ENCODE data around the gene SLC66A2.

Gene SLC66A2

DNA sequence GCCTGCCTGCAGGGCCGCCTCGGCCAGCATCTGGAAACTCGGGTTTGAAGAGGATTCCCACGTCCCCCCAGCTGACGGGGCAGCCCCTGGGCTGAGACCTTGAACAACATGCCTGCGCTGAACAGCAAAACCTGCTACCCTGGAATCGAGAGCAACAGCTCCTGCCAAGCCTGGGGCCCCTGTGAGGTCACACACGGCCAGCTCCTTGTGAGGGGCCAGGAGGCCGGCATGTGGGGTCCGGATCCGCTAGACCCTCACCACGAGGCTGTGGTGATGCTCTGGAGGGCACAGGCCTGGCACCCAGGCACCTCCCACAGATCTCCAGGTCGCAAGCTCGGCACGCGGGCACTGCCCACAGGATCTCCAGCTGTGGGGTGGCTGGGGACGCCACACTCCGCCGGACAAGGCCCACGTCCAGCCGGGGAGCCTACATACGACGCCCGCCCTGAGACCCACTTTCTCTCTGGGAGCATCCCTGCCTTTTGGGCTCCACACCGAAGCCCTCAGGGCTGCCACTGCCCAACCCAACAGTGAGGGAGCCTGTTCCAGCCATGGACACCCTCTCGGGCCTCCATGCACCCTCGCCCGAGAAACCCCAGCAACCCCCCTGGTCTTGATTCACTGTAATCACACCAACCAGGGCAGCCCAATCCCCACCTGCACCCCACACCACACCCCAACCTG, 34.1 kb downstream of the SLC66A2 start:
- DNase-seq = no peak

GRCh38 chr18:79916546-79917168, 34.8 kb downstream of the SLC66A2 start:
- DNase-seq = no peak

- DNase-seq = no peak
These were observed 35.3 kb downstream of the SLC66A2 start for GRCh38 chr18:79916128-79916494.

DNA sequence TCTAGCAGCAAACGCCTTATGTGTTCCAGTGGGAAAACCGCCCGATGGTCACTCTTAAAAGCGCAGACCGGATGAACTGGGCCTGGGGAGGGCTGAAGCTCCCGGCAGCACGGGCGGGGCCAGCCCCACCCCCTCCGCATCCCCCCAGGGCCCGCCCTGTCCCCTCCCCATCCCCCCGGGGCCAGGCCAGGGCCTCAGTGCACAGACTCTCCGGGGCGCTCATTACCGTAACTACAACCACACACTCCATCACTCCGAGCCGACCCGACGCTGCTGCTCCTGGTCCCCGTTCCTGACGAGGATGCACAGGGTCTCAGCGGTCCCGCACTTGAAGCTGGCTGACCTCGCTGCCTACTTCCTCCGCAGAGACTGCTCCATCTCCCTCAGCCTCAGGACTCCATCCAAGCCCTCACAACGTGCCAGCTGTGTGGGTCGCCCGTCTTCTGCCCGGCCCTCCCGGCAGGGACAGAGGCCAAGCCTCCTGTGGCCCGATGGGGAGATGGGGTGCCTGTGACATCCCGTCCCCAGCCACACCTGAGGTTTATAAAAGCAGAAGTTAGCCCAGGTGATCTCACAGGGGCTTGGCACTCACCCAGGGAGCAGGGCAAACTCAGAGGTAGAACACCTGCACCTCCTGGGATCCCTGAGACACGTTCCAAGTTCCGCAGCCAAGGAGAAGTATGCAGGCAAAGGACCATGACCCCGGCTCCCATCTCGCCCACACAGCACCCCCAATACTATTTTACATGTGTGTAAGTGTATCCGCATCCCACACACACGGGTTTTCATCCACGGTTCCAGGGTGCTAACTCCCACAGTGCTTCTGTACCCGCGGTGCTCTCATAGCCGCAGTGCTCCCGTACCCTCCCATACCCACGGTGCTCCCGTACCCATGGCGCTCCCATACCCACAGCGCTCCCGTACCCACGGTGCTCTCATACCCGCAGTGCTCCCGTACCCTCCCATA, 36.0 kb downstream of the SLC66A2 start:
- no peak for DNase-seq

- DNase-seq = no peak
These were observed 36.8 kb downstream of the SLC66A2 start for GRCh38 chr18:79914614-79915160.

DNA sequence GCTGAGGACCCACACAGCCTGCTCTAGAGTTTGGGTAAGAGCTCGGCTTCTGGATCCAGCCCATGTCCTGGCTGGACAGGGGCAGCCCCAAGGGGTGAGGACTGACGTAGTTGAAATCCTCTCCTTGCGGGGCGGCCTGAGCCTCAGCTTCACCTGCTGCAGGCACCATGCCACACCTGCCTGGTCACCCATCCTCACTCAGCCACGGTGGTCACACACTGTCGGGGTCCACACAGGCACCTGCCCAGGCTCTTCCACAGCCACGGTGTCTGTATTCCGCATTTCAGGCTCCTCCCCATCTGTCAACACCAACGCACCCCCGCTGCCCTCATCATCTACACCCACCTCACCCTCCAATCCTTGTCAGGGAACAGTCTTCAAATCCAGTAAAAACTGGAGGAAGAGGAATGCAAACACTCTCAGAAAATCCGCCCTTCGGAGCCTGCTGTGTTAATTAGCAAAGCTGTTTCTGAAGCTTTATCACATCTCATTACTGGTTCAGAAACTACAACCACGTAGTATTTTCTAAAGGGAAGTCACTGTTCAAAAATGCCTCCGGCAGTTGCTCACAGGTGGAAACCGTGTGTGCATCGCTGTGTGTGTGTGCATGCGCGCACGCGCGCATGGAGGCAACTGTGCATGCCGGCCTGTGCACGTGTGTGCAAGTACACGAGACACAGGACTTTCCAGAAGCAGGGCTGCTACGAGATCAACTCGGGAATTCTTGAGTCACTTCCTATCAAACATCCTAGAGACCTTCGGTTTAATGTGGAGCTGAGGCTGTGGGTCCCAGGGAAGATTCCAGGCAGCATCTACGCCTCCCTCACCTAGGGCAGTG, 38.2 kb downstream of the SLC66A2 start:
- DNase-seq = no peak

- no peak for DNase-seq
These were observed 39.0 kb downstream of the SLC66A2 start for GRCh38 chr18:79912409-79912991.

GRCh38 chr18:79911344-79912270, 39.8 kb downstream of the SLC66A2 start:
- DNase-seq = peak; percentile 56

- no peak for DNase-seq
These were observed 40.7 kb downstream of the SLC66A2 start for GRCh38 chr18:79910563-79911343.

DNA sequence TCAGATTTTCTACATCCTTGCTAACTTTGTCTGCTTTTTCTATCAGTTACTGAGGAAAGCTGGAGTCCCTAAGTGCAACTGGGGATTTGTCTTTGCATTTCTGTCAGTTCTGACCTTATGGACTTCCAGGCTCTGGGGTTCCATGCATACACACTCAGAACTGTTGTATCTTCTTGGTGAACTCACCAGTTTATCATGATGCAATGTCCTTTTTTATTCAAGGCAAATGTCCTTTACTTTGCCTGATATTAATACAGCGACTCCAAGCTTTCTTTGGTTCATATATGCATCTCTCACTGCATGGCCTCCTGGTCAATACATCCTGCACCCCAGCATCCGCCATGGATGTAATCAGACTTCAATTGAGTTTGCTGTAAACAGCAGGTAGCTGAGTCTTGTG, 44.7 kb downstream of the SLC66A2 start:
- no peak for DNase-seq

DNA sequence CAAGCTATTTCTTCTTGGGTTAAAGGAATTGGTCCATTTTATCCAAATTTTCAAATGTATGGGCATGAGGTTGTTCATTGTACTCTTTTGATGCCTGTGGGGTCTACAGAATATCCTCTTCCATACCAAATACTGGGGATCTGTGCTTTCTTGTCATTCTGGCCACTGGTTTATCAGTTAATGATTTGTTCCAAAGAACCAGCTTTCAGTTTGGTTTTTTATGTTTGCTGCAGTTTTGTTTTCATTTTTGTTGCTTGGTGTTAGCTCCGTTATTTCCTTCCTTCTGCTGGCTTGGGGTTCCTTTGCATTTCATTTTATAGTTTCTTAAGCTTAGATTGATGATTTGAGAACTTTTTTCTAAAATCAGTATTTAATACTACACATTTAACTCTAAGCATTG, 45.5 kb downstream of the SLC66A2 start:
- no peak for DNase-seq

GRCh38 chr18:79905389-79905911, 46.0 kb downstream of the SLC66A2 start:
- DNase-seq = no peak

GRCh38 chr18:79904357-79905147, 46.9 kb downstream of the SLC66A2 start:
- no peak for DNase-seq

GRCh38 chr18:79903787-79904356, 47.6 kb downstream of the SLC66A2 start:
- DNase-seq = no peak

- no peak for DNase-seq
These were observed 48.3 kb downstream of the SLC66A2 start for GRCh38 chr18:79903071-79903635.

- DNase-seq = no peak
These were observed 48.8 kb downstream of the SLC66A2 start for GRCh38 chr18:79902640-79903039.

DNA sequence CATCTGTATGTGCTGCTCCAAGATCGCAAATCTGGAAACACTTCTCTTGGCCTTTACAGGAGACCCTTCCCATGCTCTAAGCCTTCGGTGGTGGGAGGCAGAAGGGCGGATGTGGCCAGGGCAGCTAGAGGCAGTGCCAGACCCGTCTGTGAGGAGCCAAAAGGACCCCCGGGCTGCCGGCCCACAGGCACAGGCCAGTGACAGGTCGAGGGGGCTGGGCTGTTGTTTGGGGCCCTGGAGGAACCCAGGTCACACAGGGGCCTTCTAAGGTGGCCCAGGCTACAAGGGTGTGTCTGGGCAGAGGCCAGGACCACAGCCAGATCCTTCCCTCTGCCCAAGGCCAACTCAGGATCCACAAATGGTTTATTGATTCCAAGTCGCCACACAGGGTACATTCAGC, 49.4 kb downstream of the SLC66A2 start:
- no peak for DNase-seq

GRCh38 chr18:79901665-79902064, 49.8 kb downstream of the SLC66A2 start:
- no peak for DNase-seq

Measured in left hindlimb (tissue), 1 donor.